CD8-positive, alpha-beta memory T cell (primary cell): ENCODE data around the gene DOCK2. TPM values are rescaled to one million over a fixed set of nuclear protein-coding genes. Genes with fewer than 3 reads are reported as not detected.

Source experiments
- CTCF ChIA-PET: fragments of 350-600 bp; sonication (Branson Sonifier 250); formaldehyde crosslinking; loops from one replicate; lab custom pipeline; 2021; ENCODE audit warnings: antibody characterized with exemption; lab: Charles Lee
- POLR2A ChIA-PET: fragments of 350-600 bp; sonication (Branson Sonifier 250); formaldehyde crosslinking; loops from one replicate; lab custom pipeline; 2021; ENCODE audit warnings: antibody characterized with exemption; lab: Charles Lee
- DNase-seq, 5 donors: peaks; one replicate each; pipeline versions ENCODE4 v3.0.0 to v3.0.0-alpha.2; 2020 to 2022; ENCODE audit warnings: mixed read lengths in 1 of 5
- H3K27ac ChIP-seq: one replicate; pipeline ENCODE4 v1.7.0; 2013; ENCODE audit warnings: low read depth, mild to moderate bottlenecking, low read length, moderate library complexity
- H3K27me3 ChIP-seq: 2 replicates; pipeline ENCODE4 v1.7.0; 2013; ENCODE audit warnings: low read length, mild to moderate bottlenecking; ENCODE audit not compliant: insufficient read depth, poor library complexity, severe bottlenecking
- H3K36me3 ChIP-seq: 2 replicates; pipeline ENCODE4 v1.7.0; 2013; ENCODE audit warnings: mild to moderate bottlenecking, low read length, moderate library complexity; ENCODE audit not compliant: insufficient read depth
- H3K4me1 ChIP-seq: 2 replicates; pipeline ENCODE4 v1.7.0; 2013; ENCODE audit warnings: mild to moderate bottlenecking, low read length, moderate library complexity; ENCODE audit not compliant: insufficient read depth
- H3K4me3 ChIP-seq: 2 replicates; pipeline ENCODE4 v1.7.0; 2013; ENCODE audit warnings: mild to moderate bottlenecking, low read length
- H3K9me3 ChIP-seq: 2 replicates; pipeline ENCODE4 v1.7.0; 2013; ENCODE audit warnings: mild to moderate bottlenecking, low read length
- H3K27ac Mint-ChIP-seq, 8 donors: one replicate each; pipeline ENCODE4 v1.8.0; 2020 to 2021; ENCODE audit warnings: mixed read lengths in 8 of 8, mild to moderate bottlenecking in 6 of 8, inconsistent platforms in 3 of 8, moderate library complexity in 3 of 8
- H3K27me3 Mint-ChIP-seq, 2 donors: one replicate each; pipeline ENCODE4 v1.8.0; 2020 to 2021; ENCODE audit warnings: mixed read lengths in 2 of 2, mild to moderate bottlenecking in 1 of 2, moderate library complexity in 1 of 2
- H3K36me3 Mint-ChIP-seq, 3 donors: one replicate each; pipeline ENCODE4 v1.8.0; 2020 to 2021; ENCODE audit warnings: mixed read lengths in 3 of 3, inconsistent platforms in 1 of 3, mild to moderate bottlenecking in 1 of 3
- H3K4me1 Mint-ChIP-seq, 3 donors: one replicate each; pipeline ENCODE4 v1.8.0; 2020 to 2021; ENCODE audit warnings: mixed read lengths in 3 of 3, inconsistent platforms in 1 of 3, mild to moderate bottlenecking in 1 of 3
- H3K4me3 Mint-ChIP-seq, 7 donors: one replicate each; pipeline ENCODE4 v1.8.0; 2020 to 2021; ENCODE audit warnings: mixed read lengths in 7 of 7, mild to moderate bottlenecking in 6 of 7, moderate library complexity in 4 of 7, inconsistent platforms in 2 of 7
- H3K9me3 Mint-ChIP-seq, 5 donors: one replicate each; pipeline ENCODE4 v1.8.0; 2020 to 2022; ENCODE audit warnings: mixed read lengths in 5 of 5, mild to moderate bottlenecking in 3 of 5, moderate library complexity in 2 of 5, inconsistent platforms in 1 of 5
- polyA plus RNA-seq: library from polyadenylated mRNA; unstranded; fragments of 300-500 nt; fragmentation: Illumina TruSeq; gene quantifications from one replicate; pipeline ENCODE4 v1.2.3, GENCODE V29; 2021
- total RNA-seq, 2 experiments: library from RNA; stranded (reverse); gene quantifications; one replicate each; pipeline ENCODE4 v1.2.3, GENCODE V29; 2021

The DOCK2 gene
- total and polyA plus RNA-seq, 3 experiments from 2014 or later: 102 to 157 (median 155) TPM

DNA sequence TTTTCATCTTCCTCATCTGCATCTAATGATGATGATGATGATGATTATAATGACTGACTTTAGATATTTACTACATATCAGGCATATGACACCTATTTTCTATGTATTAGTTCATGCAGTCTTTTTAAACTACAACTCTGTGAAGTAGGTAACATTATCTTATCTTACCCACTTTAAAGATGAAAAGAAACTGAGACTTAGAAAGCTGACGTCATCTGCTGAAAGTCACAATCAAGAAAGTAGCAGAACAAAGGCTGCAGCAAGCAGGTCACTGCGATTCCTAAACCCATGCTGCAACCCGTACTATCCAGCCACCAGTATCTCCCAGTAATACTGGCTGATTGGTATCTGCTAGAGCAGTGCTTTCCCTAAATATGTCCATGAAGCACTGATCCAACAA lies 383.3 kb downstream of the DOCK2 start:
- no peaks in the 10 kb centered on the region for H3K9me3 ChIP-seq
- no peak for DNase-seq
- CTCF ChIA-PET: no interaction called here
- no peak overlapping the region for H3K4me3 ChIP-seq
- Mint-ChIP-seq H3K36me3 (peaks cover 13 to 92% (median 39%) of the 10 kb centered on the region in 3 donors), H3K4me3 (no peak overlapping the region), H3K4me1 (no peaks in the 10 kb centered on the region), H3K27ac (peak overlapping the region in 1 of 8 donors; percentile 4), H3K27me3 (no peaks in the 10 kb centered on the region), H3K9me3 (no peaks in the 10 kb centered on the region)
- POLR2A ChIA-PET: no interaction called here
- H3K4me1 ChIP-seq: no peaks in the 10 kb centered on the region
- no peak overlapping the region for H3K27ac ChIP-seq
- H3K27me3 ChIP-seq: no peaks in the 10 kb centered on the region
- H3K36me3 ChIP-seq: peaks cover 23% of the 10 kb centered on the region

DNA sequence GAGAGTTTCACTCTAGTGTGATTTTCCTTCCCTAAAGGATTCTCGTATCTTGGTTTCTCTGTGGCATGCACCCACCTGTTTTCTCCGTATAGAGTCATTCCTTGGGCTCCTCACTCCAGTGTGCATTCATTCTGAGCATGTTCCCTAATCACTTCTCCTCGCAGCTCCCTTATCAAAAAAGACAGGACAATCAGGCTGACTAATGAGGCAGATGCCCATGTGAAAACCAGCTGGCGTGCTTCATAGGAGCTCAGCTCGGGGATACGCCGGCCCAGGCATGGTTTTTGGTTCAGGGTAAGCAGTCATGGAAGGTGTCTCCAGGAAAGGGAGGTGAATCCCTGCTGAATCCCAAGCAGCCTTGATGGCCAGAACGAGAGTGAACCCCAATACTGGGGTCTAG lies 384.4 kb downstream of the DOCK2 start:
- ChIA-PET POLR2A (no interaction called here), CTCF (no interaction called here)
- H3K36me3 ChIP-seq: peaks cover 29% of the 10 kb centered on the region
- H3K27me3 Mint-ChIP-seq: no peaks in the 10 kb centered on the region
- no peaks in the 10 kb centered on the region for H3K9me3 Mint-ChIP-seq
- no peak overlapping the region for H3K27ac ChIP-seq
- H3K4me1 Mint-ChIP-seq: no peaks in the 10 kb centered on the region
- H3K27ac Mint-ChIP-seq: peak overlapping the region in 2 of 8 donors; percentile 32 to 51
- no peak overlapping the region for H3K4me3 Mint-ChIP-seq
- DNase-seq: no peak
- H3K27me3 ChIP-seq: no peaks in the 10 kb centered on the region
- peaks cover 13 to 94% (median 41%) of the 10 kb centered on the region in 3 donors for H3K36me3 Mint-ChIP-seq
- H3K9me3 ChIP-seq: no peaks in the 10 kb centered on the region
- no peak overlapping the region for H3K4me3 ChIP-seq
- H3K4me1 ChIP-seq: no peaks in the 10 kb centered on the region

DNA sequence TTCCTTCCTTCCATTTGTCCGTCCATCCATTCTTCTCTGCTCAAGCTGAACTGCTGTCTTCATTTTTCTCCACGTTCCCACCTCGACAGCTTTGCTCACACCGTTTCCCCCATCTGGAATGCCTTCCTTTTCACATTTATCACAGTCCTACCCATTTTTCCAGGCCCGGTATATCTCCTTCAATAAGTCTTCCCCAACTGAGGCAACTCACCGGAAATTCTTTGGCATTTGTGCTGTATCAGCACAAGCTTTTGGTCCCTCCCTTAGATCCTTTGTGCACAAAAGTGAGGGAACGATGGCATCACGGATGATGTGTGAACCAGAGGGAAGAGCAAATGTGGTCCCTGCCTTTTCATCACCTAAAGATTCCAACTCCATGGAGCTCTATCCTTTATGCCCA lies 388.8 kb downstream of the DOCK2 start:
- no peak overlapping the region for H3K4me3 Mint-ChIP-seq
- Histone ChIP-seq H3K27me3 (no peaks in the 10 kb centered on the region), H3K27ac (no peak overlapping the region), H3K9me3 (no peaks in the 10 kb centered on the region), H3K36me3 (peaks cover 22% of the 10 kb centered on the region), H3K4me3 (no peak overlapping the region), H3K4me1 (no peaks in the 10 kb centered on the region)
- peak overlapping the region in 1 of 8 donors; percentile 84 for H3K27ac Mint-ChIP-seq
- H3K27me3 Mint-ChIP-seq: no peaks in the 10 kb centered on the region
- no peak for DNase-seq
- H3K4me1 Mint-ChIP-seq: no peaks in the 10 kb centered on the region
- peaks cover 8 to 97% (median 47%) of the 10 kb centered on the region in 3 donors for H3K36me3 Mint-ChIP-seq
- ChIA-PET CTCF (interaction anchor here (1.6 kb wide), 1 partner anchor 11 kb away, joined by 3 read pairs; no protein-coding TSS in a partner anchor), POLR2A (no interaction called here)
- H3K9me3 Mint-ChIP-seq: no peaks in the 10 kb centered on the region

DNA sequence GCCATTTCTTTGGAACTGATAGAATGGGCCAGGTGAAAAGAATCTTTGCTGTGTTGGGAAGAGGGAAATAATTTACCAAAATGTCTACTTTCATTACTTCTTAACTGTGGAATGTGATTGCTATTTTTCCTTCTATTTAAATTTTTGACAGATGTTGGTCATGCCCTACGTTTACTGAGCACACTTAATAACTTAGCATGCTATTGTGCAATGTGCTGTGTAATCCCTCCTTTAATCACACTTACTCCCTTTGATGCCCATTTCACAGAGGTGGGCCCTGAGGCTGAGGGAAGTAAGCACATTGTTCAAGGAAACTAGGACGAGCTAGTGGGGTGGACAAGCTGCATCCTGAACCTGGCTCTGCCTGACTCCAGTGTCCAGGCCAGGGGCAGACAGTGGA lies 391.0 kb downstream of the DOCK2 start:
- H3K36me3 ChIP-seq: peaks cover 22% of the 10 kb centered on the region
- peaks cover 8 to 93% (median 37%) of the 10 kb centered on the region in 3 donors for H3K36me3 Mint-ChIP-seq
- H3K9me3 Mint-ChIP-seq: no peaks in the 10 kb centered on the region
- H3K27me3 ChIP-seq: no peaks in the 10 kb centered on the region
- no peaks in the 10 kb centered on the region for H3K4me1 Mint-ChIP-seq
- H3K4me3 Mint-ChIP-seq: no peak overlapping the region
- H3K27me3 Mint-ChIP-seq: no peaks in the 10 kb centered on the region
- no peaks in the 10 kb centered on the region for H3K9me3 ChIP-seq
- DNase-seq: no peak
- H3K27ac ChIP-seq: no peak overlapping the region
- peak overlapping the region in 1 of 8 donors; percentile 58 for H3K27ac Mint-ChIP-seq
- POLR2A ChIA-PET: no interaction called here
- CTCF ChIA-PET: interaction anchor here (1.1 kb wide), 1 partner anchor 13 kb away, joined by 3 read pairs; no protein-coding TSS in a partner anchor
- H3K4me1 ChIP-seq: no peaks in the 10 kb centered on the region
- H3K4me3 ChIP-seq: no peak overlapping the region

DNA sequence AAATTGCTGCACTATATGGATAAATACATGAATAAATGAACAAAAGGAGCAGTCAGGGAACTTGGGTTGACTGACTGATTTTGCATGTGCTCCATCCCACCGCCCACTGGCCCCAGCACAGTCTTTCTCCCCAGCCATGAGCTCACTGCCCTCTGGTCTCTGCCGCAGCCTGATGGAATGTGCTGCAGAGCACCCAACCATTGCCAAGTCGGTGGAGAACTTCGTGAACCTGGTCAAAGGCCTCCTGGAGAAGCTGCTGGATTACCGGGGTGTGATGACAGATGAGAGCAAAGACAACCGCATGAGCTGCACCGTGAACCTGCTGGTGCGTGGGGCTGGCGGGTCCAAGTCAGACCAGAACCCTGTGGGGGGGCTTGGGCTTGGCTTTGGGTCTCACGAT lies 397.2 kb downstream of the DOCK2 start:
- H3K27me3 Mint-ChIP-seq: no peaks in the 10 kb centered on the region
- no peak overlapping the region for H3K4me3 Mint-ChIP-seq
- H3K4me1 ChIP-seq: no peaks in the 10 kb centered on the region
- no peak overlapping the region for H3K27ac Mint-ChIP-seq
- H3K27ac ChIP-seq: no peak overlapping the region
- DNase-seq: no peak
- peaks cover 0 to 85% (median 27%) of the 10 kb centered on the region in 3 donors for H3K36me3 Mint-ChIP-seq
- H3K4me1 Mint-ChIP-seq: no peaks in the 10 kb centered on the region
- POLR2A ChIA-PET: no interaction called here
- CTCF ChIA-PET: no interaction called here
- H3K4me3 ChIP-seq: no peak overlapping the region
- H3K9me3 ChIP-seq: no peaks in the 10 kb centered on the region
- H3K27me3 ChIP-seq: no peaks in the 10 kb centered on the region
- peaks cover 17% of the 10 kb centered on the region for H3K36me3 ChIP-seq
- no peaks in the 10 kb centered on the region for H3K9me3 Mint-ChIP-seq

DNA sequence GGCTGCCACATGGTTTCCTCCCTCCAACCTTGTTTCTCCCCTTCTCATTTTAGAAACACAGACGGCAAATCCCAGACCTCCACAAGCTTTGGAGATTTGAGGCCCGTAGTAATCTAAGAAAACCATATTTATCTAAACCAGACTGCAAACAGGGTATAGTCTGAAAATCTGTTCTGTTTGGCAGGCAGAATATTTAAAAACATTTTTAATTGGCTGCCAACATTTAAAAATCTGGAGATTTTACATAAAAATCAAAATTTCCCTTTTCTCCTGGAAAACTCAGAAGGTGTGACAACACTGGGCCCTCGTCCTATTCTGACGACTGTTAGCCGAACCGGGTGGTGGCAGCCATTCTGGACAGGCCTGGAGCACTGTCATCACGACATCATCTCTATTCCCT lies 401.2 kb downstream of the DOCK2 start:
- ChIA-PET POLR2A (no interaction called here), CTCF (no interaction called here)
- H3K36me3 Mint-ChIP-seq: peaks cover 20 to 90% (median 38%) of the 10 kb centered on the region in 3 donors
- H3K4me3 Mint-ChIP-seq: no peak overlapping the region
- DNase-seq: no peak
- no peaks in the 10 kb centered on the region for H3K4me1 ChIP-seq
- H3K27me3 ChIP-seq: no peaks in the 10 kb centered on the region
- no peak overlapping the region for H3K4me3 ChIP-seq
- peaks cover 44% of the 10 kb centered on the region for H3K36me3 ChIP-seq
- H3K9me3 Mint-ChIP-seq: no peaks in the 10 kb centered on the region
- no peaks in the 10 kb centered on the region for H3K9me3 ChIP-seq
- peaks cover 0 to 9% (median 8%) of the 10 kb centered on the region in 3 donors for H3K4me1 Mint-ChIP-seq
- H3K27me3 Mint-ChIP-seq: no peaks in the 10 kb centered on the region
- no peak overlapping the region for H3K27ac ChIP-seq
- no peak overlapping the region for H3K27ac Mint-ChIP-seq

DNA sequence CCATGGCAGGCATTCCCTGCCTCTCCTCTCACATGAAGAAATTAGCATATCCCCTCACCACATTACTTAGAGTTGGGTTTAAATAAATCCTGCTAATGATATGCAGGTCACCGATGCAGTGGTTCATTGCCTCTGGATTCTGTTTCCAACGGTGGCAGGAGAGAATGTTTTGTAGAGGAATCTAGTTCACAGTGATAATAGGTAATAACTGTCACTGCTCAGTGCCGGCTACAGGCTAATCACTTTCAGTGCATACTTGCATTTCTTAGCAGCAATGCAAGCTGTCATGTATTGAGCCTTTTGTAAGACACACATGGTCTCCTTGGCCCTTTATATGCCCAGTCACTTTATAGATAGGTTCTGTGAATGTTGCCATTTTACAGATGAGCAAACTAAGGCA lies 402.8 kb downstream of the DOCK2 start:
- Histone ChIP-seq H3K9me3 (no peaks in the 10 kb centered on the region), H3K4me1 (no peaks in the 10 kb centered on the region), H3K27me3 (no peaks in the 10 kb centered on the region), H3K4me3 (no peak overlapping the region), H3K27ac (no peak overlapping the region), H3K36me3 (peaks cover 59% of the 10 kb centered on the region)
- Mint-ChIP-seq H3K9me3 (no peaks in the 10 kb centered on the region), H3K4me3 (no peak overlapping the region), H3K4me1 (peaks cover 0 to 17% (median 15%) of the 10 kb centered on the region in 3 donors), H3K27ac (no peak overlapping the region), H3K27me3 (no peaks in the 10 kb centered on the region), H3K36me3 (peaks cover 22 to 92% (median 47%) of the 10 kb centered on the region in 3 donors)
- CTCF ChIA-PET: no interaction called here
- POLR2A ChIA-PET: no interaction called here
- DNase-seq: no peak

DNA sequence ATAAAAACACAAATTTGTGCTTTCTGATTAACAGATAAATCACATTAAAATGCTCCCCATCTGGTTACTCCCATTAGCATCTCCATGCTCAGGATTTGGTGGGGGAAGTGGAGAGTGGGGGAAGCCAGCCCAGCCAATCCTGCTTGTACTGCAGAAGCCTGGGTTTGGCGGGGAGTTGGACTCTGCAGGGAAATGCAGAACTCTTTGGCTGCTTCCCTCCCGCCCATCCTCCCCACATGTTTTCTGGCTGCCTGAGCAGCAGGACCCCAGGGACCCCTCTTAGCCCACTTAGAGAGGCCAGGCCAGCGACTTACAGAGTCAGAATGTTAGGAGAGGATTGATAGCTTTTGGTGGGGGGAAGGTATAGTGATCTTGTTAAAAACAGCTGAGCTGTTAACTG lies 409.2 kb downstream of the DOCK2 start:
- Mint-ChIP-seq H3K4me1 (peaks cover 0 to 17% (median 15%) of the 10 kb centered on the region in 3 donors), H3K27me3 (no peaks in the 10 kb centered on the region), H3K4me3 (no peak overlapping the region), H3K36me3 (peaks cover 43 to 97% (median 48%) of the 10 kb centered on the region in 3 donors), H3K27ac (no peak overlapping the region), H3K9me3 (no peaks in the 10 kb centered on the region)
- no peak overlapping the region for H3K4me3 ChIP-seq
- DNase-seq: no peak
- H3K27me3 ChIP-seq: no peaks in the 10 kb centered on the region
- peaks cover 85% of the 10 kb centered on the region for H3K36me3 ChIP-seq
- H3K27ac ChIP-seq: no peak overlapping the region
- H3K4me1 ChIP-seq: no peaks in the 10 kb centered on the region
- H3K9me3 ChIP-seq: no peaks in the 10 kb centered on the region
- ChIA-PET CTCF (no interaction called here), POLR2A (no interaction called here)
